ENCODE measurements around the gene CSTA. TPM values are rescaled to one million over a fixed set of nuclear protein-coding genes. Genes with fewer than 3 reads are reported as not detected.

The CSTA gene
- polyA plus RNA-seq, 3 donors, result 211 to 582 (median 515) TPM

DNA sequence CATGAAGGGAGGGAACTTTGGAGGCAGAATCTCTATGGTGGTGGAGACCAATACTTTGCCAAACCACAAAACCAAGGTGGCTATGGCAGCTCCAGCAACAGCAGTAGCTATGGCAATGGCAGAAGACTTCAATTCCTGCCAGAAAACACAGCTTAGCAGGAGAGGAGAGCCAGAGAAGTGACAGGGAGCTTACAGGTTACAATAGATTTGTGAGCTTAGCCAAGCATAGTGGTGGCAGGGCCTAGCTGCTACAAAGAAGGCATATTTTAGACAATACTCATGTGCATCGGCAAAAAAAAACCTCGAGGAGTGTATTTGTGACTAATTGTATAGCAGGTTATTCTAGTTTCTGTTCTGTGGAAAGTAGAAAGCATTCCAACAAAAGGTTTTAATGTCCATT, 6.4 kb upstream of the CSTA start:
- H3K27me3 Mint-ChIP-seq (ENCODE audit: low read depth in 3 of 3), result peaks cover 0 to 2% (median 0%) of the 10 kb centered on the region in 3 donors
- H3K27ac Mint-ChIP-seq, result no peak overlapping the region
- TF ChIP-seq CTCF (IDR thresholded peaks at IDR 0.05), result no peak
- H3K9me3 Mint-ChIP-seq, result peaks cover 0 to 4% (median 0%) of the 10 kb centered on the region in 7 donors
- WGBS (ENCODE audit: insufficient coverage), result no CpG with 5 or more reads among the region's 2 CpGs
- Histone ChIP-seq H3K9ac (ENCODE audit: insufficient read depth, low read length, poor library complexity, severe bottlenecking) (no peak overlapping the region), H3K4me3 (replicated peaks in 1 of 3; ENCODE audit: low read depth in 2 of 3, low read length in 3 of 3) (no peak overlapping the region), H3K27ac (ENCODE audit: low read depth in 1 of 2, low read length in 2 of 2) (no peak overlapping the region), H3K36me3 (replicated peaks in 1 of 2; ENCODE audit: control insufficient read depth in 1 of 2, insufficient read depth in 2 of 2, low read length in 2 of 2) (no peaks in the 10 kb centered on the region), H3K79me2 (ENCODE audit: insufficient read depth, low read length) (no peaks in the 10 kb centered on the region), H3K4me1 (ENCODE audit: control insufficient read depth in 1 of 2, insufficient read depth in 2 of 2, low read length in 2 of 2) (peaks cover 16 to 21% of the 10 kb centered on the region in 2 donors), H3K4me2 (replicated peaks; ENCODE audit: extremely low read depth, low read length, poor library complexity, severe bottlenecking) (no peak overlapping the region), H2AFZ (ENCODE audit: insufficient read depth, low read depth, low read length, poor library complexity, severe bottlenecking) (no peak overlapping the region), H4K20me1 (ENCODE audit: insufficient read depth, low read length) (no peaks in the 10 kb centered on the region), H3K9me3 (replicated peaks in 1 of 2; ENCODE audit: control insufficient read depth in 1 of 2, insufficient read depth in 1 of 2, low read length in 2 of 2) (no peaks in the 10 kb centered on the region), H3K27me3 (ENCODE audit: control insufficient read depth in 2 of 2, insufficient read depth in 2 of 2, low read length in 2 of 2) (no peaks in the 10 kb centered on the region)
- no peak overlapping the region for H3K4me3 Mint-ChIP-seq
- H3K36me3 Mint-ChIP-seq, result peaks cover 0 to 2% of the 10 kb centered on the region in 2 donors
- intact Hi-C loops (cut with micrococcal nuclease), result no loop called here
- no peak for DNase-seq
- H3K4me1 Mint-ChIP-seq, result peaks cover 37% of the 10 kb centered on the region

DNA sequence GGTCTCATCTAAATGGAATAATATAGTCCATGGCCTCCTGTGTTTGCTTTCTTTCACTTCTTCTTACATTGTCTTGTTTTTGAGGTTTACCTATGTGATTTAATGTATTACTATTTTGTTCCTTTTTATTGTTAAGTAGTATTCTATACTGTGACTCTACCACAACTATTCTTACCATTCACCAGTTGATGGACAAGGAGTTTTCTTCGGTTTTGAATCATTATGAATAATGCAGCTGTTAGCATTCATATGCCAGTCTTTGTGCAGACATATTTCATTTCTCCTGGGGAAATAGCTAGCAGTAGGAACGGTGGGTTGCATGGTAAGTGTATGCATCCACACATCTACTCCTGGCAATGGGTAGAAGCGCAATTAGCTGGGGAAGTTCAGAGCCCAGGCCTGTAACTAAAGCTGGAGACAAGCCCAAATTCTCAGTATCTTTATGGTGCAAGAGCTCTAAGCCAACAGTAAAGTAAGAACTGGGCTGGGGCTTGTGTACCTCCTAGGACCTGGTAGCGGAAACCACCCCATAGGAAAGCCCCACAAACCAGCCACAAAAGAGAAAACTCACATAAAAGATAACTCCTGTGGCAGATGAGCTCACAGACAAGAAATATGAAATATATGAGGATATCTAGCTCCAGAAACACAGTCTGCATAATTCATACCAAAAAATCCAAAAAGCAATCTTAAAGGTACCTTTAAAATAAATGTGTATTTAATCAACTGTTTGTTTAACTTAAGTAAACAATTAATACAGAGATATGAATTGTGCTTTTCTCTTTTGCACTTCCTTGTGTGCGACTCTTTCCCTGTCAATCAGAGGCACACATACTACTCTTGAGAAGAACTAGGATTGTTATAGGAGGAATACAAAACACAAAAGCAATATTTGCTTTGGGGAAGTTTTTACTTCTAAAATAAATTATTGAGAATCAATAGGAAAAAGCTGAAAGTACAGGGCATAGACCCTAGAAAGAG, 2.7 kb upstream of the CSTA start:
- peaks cover 45% of the 10 kb centered on the region for H3K4me1 Mint-ChIP-seq
- H3K27me3 Mint-ChIP-seq (ENCODE audit: low read depth in 3 of 3), result peaks cover 0 to 2% (median 0%) of the 10 kb centered on the region in 3 donors
- no peaks in the 10 kb centered on the region for H3K36me3 ChIP-seq (replicated peaks in 1 of 2; ENCODE audit: control insufficient read depth in 1 of 2, insufficient read depth in 2 of 2, low read length in 2 of 2)
- H3K79me2 ChIP-seq (ENCODE audit: insufficient read depth, low read length), result peaks cover 26% of the 10 kb centered on the region
- H3K4me2 ChIP-seq (replicated peaks; ENCODE audit: extremely low read depth, low read length, poor library complexity, severe bottlenecking), result no peak overlapping the region
- no peaks in the 10 kb centered on the region for H3K9me3 ChIP-seq (replicated peaks in 1 of 2; ENCODE audit: control insufficient read depth in 1 of 2, insufficient read depth in 1 of 2, low read length in 2 of 2)
- DNase-seq, result peak in 1 of 3 donors; percentile 26
- no peak overlapping the region for H3K9ac ChIP-seq (ENCODE audit: insufficient read depth, low read length, poor library complexity, severe bottlenecking)
- H3K27me3 ChIP-seq (ENCODE audit: control insufficient read depth in 2 of 2, insufficient read depth in 2 of 2, low read length in 2 of 2), result no peaks in the 10 kb centered on the region
- H3K27ac Mint-ChIP-seq, result peak overlapping the region in 5 of 7 donors; percentile 2 to 80 (median 45)
- no peak overlapping the region for H3K4me3 ChIP-seq (replicated peaks in 1 of 3; ENCODE audit: low read depth in 2 of 3, low read length in 3 of 3)
- peaks cover 8% of the 10 kb centered on the region for H4K20me1 ChIP-seq (ENCODE audit: insufficient read depth, low read length)
- TF ChIP-seq CTCF (IDR thresholded peaks at IDR 0.05), result no peak
- H3K4me3 Mint-ChIP-seq, result no peak overlapping the region
- intact Hi-C loops (cut with micrococcal nuclease), result no loop called here
- H3K36me3 Mint-ChIP-seq, result peaks cover 0 to 2% of the 10 kb centered on the region in 2 donors
- WGBS (ENCODE audit: insufficient coverage), result 50% methylated on average over 2 of the region's 5 CpGs
- peaks cover 22 to 31% of the 10 kb centered on the region in 2 donors for H3K4me1 ChIP-seq (ENCODE audit: control insufficient read depth in 1 of 2, insufficient read depth in 2 of 2, low read length in 2 of 2)
- H2AFZ ChIP-seq (ENCODE audit: insufficient read depth, low read depth, low read length, poor library complexity, severe bottlenecking), result peak overlapping the region; percentile 46
- peaks cover 0 to 4% (median 0%) of the 10 kb centered on the region in 7 donors for H3K9me3 Mint-ChIP-seq
- peak overlapping the region in 1 of 2 donors; percentile 32 for H3K27ac ChIP-seq (ENCODE audit: low read depth in 1 of 2, low read length in 2 of 2)

Measured in CD14-positive monocyte (primary cell).